KMS-11 (cell line): ENCODE results near the gene XRCC4.

Experiments
- H2AFZ ChIP-seq: fragments of 200-600 bp; sonication (generic); 2 replicates; pipeline ENCODE4 v1.6.1; 2016; ENCODE audit warnings: antibody characterized with exemption, mixed run types, low read depth
- H3K27ac ChIP-seq: fragments of 200-600 bp; sonication (generic); 2 replicates; pipeline ENCODE4 v1.6.1; 2016; ENCODE audit warnings: mild to moderate bottlenecking, mixed run types
- H3K27me3 ChIP-seq: fragments of 200-600 bp; sonication (generic); 2 replicates; pipeline ENCODE4 v1.6.1; 2017; ENCODE audit warnings: mild to moderate bottlenecking, low read depth, mixed run types, moderate library complexity; ENCODE audit not compliant: insufficient read depth
- H3K36me3 ChIP-seq: fragments of 200-600 bp; sonication (generic); 2 replicates; pipeline ENCODE4 v1.6.1; 2017; ENCODE audit warnings: mild to moderate bottlenecking, mixed run types; ENCODE audit not compliant: insufficient read depth
- H3K4me1 ChIP-seq: fragments of 200-600 bp; sonication (generic); 2 replicates; pipeline ENCODE4 v1.6.1; 2016; ENCODE audit warnings: mild to moderate bottlenecking, low read depth, mixed run types; ENCODE audit not compliant: poor library complexity, severe bottlenecking
- H3K4me2 ChIP-seq: fragments of 200-600 bp; sonication (generic); 2 replicates; pipeline ENCODE4 v1.7.0; 2016; ENCODE audit warnings: mild to moderate bottlenecking, mixed run types
- H3K4me3 ChIP-seq: fragments of 200-600 bp; sonication (generic); IDR thresholded peaks from 2 replicates; pipeline ENCODE4 v1.6.1; 2017; ENCODE audit warnings: low read depth, low read length, mixed read lengths; ENCODE audit not compliant: insufficient read depth
- H3K79me2 ChIP-seq: fragments of 200-600 bp; sonication (generic); 2 replicates; pipeline ENCODE4 v1.6.1; 2016; ENCODE audit warnings: low read depth, mixed run types; ENCODE audit not compliant: insufficient read depth
- H3K9ac ChIP-seq: fragments of 200-600 bp; sonication (generic); 2 replicates; pipeline ENCODE4 v1.6.1; 2016; ENCODE audit warnings: mild to moderate bottlenecking, mixed run types
- H4K20me1 ChIP-seq: fragments of 200-600 bp; sonication (generic); 2 replicates; pipeline ENCODE4 v1.6.1; 2016; ENCODE audit warnings: mild to moderate bottlenecking, mixed run types; ENCODE audit not compliant: insufficient read depth
- TF ChIP-seq, protein P1 (sequence below): fragments of 200-600 bp; sonication (generic); conservative IDR thresholded peaks from 2 replicates; pipeline ENCODE4 v1.6.1; 2017; ENCODE audit warnings: low read depth, mild to moderate bottlenecking, antibody characterized with exemption, low read length, moderate library complexity, mixed read lengths

The XRCC4 gene

DNA sequence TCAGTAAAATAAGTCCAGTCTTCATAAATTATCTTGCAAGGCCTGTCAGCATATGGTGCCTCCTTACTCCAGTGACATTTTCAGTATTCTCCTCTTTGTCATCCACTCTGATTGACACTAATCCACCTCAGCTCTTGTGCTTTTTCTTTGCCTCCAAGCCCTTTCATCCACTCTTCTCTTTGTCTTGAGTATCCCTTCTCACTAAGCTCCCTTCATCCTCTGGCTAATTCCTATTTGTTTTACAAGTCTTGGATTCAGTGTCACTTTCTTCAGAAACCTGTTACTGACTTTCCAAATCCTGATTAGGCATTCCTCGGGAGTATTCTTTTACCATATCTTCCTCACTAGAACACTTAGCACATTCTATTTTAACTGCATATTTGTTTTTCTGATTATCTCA, 293.6 kb downstream of the XRCC4 start:
- no peak overlapping the region for H3K27ac ChIP-seq
- H3K27me3 ChIP-seq, result no peaks in the 10 kb centered on the region
- H2AFZ ChIP-seq, result no peak overlapping the region
- TF ChIP-seq, protein P1, sequence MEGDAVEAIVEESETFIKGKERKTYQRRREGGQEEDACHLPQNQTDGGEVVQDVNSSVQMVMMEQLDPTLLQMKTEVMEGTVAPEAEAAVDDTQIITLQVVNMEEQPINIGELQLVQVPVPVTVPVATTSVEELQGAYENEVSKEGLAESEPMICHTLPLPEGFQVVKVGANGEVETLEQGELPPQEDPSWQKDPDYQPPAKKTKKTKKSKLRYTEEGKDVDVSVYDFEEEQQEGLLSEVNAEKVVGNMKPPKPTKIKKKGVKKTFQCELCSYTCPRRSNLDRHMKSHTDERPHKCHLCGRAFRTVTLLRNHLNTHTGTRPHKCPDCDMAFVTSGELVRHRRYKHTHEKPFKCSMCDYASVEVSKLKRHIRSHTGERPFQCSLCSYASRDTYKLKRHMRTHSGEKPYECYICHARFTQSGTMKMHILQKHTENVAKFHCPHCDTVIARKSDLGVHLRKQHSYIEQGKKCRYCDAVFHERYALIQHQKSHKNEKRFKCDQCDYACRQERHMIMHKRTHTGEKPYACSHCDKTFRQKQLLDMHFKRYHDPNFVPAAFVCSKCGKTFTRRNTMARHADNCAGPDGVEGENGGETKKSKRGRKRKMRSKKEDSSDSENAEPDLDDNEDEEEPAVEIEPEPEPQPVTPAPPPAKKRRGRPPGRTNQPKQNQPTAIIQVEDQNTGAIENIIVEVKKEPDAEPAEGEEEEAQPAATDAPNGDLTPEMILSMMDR, result no peak
- no peaks in the 10 kb centered on the region for H3K36me3 ChIP-seq
- no peak overlapping the region for H3K4me3 ChIP-seq
- no peaks in the 10 kb centered on the region for H4K20me1 ChIP-seq
- H3K4me1 ChIP-seq, result no peaks in the 10 kb centered on the region
- no peak overlapping the region for H3K9ac ChIP-seq
- H3K4me2 ChIP-seq, result no peak overlapping the region
- H3K79me2 ChIP-seq, result no peaks in the 10 kb centered on the region

DNA sequence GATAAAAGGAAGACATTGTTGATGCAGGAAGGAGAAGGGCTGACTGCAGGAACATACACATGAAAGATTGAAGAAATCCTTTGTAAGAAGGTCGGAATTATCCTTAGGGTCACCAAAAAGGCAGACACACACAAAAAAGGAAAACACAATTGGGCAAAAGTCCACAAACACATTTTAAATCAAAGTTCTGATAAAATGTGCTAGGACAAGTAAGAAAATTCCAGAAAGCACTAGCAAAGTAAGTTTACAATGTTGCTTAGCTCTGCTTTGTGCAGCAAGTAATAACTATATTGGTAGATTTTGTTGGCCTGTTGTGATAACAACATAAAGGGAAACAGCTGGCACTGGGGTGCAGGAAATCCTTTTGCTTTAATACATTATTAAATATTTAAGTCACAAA, 294.4 kb downstream of the XRCC4 start:
- Histone ChIP-seq H3K27ac (no peak overlapping the region), H3K4me1 (no peaks in the 10 kb centered on the region), H3K79me2 (no peaks in the 10 kb centered on the region), H3K4me2 (no peak overlapping the region), H4K20me1 (no peaks in the 10 kb centered on the region), H3K4me3 (no peak overlapping the region), H2AFZ (no peak overlapping the region), H3K27me3 (no peaks in the 10 kb centered on the region), H3K36me3 (no peaks in the 10 kb centered on the region), H3K9ac (no peak overlapping the region)
- TF ChIP-seq, protein P1, result no peak

DNA sequence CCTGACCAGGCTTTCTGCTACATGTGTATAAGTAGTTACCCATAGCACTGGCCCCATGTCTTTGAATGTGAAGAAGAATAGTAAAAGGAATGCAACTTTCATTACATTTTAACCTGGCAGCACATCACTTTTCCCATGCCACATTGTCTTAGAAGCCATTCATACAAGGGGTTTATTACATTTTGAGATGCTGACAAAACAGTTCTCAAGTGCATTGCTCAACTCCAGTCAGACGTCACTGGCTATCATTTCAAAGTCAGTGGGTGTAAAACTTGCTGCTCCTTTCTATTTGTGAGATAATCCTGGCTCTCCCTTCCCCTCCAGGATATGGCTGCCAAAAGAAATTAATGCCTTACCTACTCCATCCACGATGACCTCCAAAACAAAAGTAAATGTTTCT, 297.2 kb downstream of the XRCC4 start:
- no peak overlapping the region for H2AFZ ChIP-seq
- H3K4me2 ChIP-seq, result no peak overlapping the region
- no peaks in the 10 kb centered on the region for H3K79me2 ChIP-seq
- no peak overlapping the region for H3K4me3 ChIP-seq
- H3K36me3 ChIP-seq, result no peaks in the 10 kb centered on the region
- TF ChIP-seq, protein P1, result no peak
- H3K4me1 ChIP-seq, result no peaks in the 10 kb centered on the region
- no peaks in the 10 kb centered on the region for H4K20me1 ChIP-seq
- H3K27ac ChIP-seq, result no peak overlapping the region
- H3K27me3 ChIP-seq, result no peaks in the 10 kb centered on the region
- no peak overlapping the region for H3K9ac ChIP-seq

DNA sequence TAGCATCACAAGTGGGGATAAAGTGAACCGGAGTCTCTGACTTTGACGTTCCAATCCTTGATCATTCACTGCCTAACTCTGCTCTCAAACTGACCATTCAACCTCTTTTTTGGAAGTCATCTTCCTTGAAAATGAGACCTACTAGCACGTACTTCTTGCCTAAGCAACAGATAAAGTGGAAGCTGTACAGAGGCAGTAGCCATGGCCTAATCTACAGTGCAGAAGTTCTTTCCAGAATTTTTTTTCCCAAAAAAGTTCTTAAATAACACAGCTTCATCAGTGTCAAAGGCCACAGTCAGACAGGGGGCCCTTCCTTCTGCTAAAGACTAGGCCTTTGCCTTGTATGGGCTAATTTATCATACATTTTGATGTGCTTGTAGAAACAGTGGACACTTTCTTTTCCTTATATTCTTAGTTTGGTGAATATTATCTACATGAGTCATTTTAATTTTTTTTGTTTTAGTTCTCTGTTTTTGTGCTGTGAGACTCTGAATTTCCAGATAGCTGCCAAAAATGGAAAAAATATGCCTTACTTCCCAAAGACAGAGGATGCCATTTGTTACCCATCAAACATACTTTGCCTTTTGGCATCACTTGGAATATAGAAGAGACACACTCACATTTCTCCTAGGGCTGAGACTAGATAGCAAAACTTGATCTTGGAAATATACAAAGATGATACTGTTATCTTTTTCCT, 297.9 kb downstream of the XRCC4 start:
- Histone ChIP-seq H3K4me2 (no peak overlapping the region), H3K27ac (no peak overlapping the region), H3K27me3 (no peaks in the 10 kb centered on the region), H3K36me3 (no peaks in the 10 kb centered on the region), H4K20me1 (no peaks in the 10 kb centered on the region), H2AFZ (no peak overlapping the region), H3K9ac (no peak overlapping the region), H3K4me3 (no peak overlapping the region), H3K4me1 (no peaks in the 10 kb centered on the region), H3K79me2 (no peaks in the 10 kb centered on the region)
- TF ChIP-seq, protein P1, result no peak
